Suprapubic skin (tissue), 4 donors: Measurements from ENCODE around the gene TMEM74B.

ENCODE experiments used
- POLR2A ChIP-seq, 2 donors: fragments of 450-650 bp; IDR thresholded peaks; one replicate each; pipeline ENCODE4 v1.6.1; 2017; ENCODE audit warnings: antibody characterized with exemption in 2 of 2, mild to moderate bottlenecking in 2 of 2, moderate library complexity in 2 of 2
- POLR2AphosphoS5 ChIP-seq, 3 donors: sonication (generic); formaldehyde crosslinking; IDR thresholded peaks; one replicate each; pipeline ENCODE4 v1.6.1; 2017; ENCODE audit warnings: antibody characterized with exemption in 3 of 3
- TF ChIP-seq, protein P1 (sequence below), 2 donors: fragments of 200-600 bp in 1 of 2; fragments of 450-650 bp in 1 of 2; sonication (generic) in 1 of 2; IDR thresholded peaks; one replicate each; pipeline ENCODE4 v1.5.1; 2016 to 2019; ENCODE audit warnings: antibody characterized with exemption in 2 of 2, mild to moderate bottlenecking in 1 of 2, moderate library complexity in 1 of 2

DNA sequence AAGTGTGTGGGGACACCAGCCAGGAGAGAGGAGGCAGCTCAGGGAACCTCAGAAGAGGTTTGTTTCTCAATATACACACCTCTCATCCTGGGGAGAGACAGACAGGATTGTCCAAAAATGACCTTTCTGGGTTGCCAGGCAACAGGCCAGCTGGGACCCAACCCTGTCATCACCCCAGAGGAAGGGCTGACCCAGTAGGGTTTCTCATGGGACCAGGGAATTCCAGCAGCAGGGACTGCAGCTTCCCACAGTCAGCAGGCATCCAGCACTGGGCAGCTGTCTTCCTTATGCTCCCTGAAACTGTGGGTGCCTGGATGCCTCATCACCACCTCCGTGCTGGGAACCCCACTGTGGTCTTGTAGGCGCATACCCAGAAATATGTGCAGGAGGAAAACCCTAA is 19.8 kb upstream of the TMEM74B start:
- TF ChIP-seq, protein P1, sequence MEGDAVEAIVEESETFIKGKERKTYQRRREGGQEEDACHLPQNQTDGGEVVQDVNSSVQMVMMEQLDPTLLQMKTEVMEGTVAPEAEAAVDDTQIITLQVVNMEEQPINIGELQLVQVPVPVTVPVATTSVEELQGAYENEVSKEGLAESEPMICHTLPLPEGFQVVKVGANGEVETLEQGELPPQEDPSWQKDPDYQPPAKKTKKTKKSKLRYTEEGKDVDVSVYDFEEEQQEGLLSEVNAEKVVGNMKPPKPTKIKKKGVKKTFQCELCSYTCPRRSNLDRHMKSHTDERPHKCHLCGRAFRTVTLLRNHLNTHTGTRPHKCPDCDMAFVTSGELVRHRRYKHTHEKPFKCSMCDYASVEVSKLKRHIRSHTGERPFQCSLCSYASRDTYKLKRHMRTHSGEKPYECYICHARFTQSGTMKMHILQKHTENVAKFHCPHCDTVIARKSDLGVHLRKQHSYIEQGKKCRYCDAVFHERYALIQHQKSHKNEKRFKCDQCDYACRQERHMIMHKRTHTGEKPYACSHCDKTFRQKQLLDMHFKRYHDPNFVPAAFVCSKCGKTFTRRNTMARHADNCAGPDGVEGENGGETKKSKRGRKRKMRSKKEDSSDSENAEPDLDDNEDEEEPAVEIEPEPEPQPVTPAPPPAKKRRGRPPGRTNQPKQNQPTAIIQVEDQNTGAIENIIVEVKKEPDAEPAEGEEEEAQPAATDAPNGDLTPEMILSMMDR (IDR thresholded peaks at IDR 0.05), result no peak
- TF ChIP-seq POLR2A (IDR thresholded peaks at IDR 0.05), result no peak
- no peak for TF ChIP-seq POLR2AphosphoS5 (IDR thresholded peaks at IDR 0.05)
